ENCODE results near the gene CLEC3A.
"Not testable (repeated sequence)": the region's sequence is repeated elsewhere in the genome, so short reads cannot be mapped to it uniquely, and the experiment has no call there.

CLEC3A gene, protein sequence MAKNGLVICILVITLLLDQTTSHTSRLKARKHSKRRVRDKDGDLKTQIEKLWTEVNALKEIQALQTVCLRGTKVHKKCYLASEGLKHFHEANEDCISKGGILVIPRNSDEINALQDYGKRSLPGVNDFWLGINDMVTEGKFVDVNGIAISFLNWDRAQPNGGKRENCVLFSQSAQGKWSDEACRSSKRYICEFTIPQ

GRCh38 chr16:78022347-78023060 is at the start of gene CLEC3A:
CLEC3A (plus strand) TSS chr16:78022548; CDS start chr16:78022627, 79 bp downstream.
- no peak for DNase-seq

DNA sequence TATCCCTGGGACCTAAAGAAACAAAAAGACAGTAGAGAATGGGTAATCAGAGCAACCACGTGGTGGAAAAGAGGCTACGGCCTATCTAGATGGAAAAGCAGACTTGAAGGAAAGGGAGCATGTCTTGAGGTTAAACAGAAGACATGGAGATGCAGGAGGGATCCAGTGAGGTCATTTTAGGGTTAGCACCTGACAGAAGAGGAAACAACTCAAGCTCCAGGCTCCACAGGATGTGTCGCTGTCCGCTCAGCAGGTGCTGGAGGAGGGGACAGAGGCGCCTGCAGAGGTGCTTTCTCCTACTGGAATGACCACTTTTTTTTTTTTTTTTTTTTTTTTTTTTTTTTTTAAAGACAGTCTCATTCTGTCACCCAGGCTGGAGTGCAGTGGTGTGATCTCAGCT is 47.5 kb upstream of the CLEC3A start:
- DNase-seq, result no peak

- no peak for DNase-seq
These were observed 46.4 kb upstream of the CLEC3A start for GRCh38 chr16:77975942-77976341.

DNA sequence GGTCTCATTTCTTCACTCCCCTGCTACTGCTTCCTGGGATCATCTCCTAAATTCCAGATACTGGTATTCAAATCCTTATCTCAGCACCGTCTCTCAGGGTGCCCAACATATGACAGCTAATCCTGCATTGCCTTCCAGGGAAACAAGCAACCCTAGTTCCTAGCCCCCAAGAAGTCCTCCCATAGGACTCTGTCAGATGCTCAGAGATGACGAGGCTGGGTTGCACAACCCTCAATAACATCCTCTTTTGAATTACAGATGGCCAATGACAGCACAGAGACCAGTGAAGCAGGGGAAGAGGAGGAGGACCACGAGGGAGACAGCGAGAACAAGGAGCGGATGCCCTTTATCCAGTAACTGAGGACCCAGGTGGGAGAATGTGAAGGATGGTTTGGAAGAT is 45.0 kb upstream of the CLEC3A start:
- peak; percentile 40 for DNase-seq

GRCh38 chr16:77985111-77985510 is 37.2 kb upstream of the CLEC3A start:
- no peak for DNase-seq

DNA sequence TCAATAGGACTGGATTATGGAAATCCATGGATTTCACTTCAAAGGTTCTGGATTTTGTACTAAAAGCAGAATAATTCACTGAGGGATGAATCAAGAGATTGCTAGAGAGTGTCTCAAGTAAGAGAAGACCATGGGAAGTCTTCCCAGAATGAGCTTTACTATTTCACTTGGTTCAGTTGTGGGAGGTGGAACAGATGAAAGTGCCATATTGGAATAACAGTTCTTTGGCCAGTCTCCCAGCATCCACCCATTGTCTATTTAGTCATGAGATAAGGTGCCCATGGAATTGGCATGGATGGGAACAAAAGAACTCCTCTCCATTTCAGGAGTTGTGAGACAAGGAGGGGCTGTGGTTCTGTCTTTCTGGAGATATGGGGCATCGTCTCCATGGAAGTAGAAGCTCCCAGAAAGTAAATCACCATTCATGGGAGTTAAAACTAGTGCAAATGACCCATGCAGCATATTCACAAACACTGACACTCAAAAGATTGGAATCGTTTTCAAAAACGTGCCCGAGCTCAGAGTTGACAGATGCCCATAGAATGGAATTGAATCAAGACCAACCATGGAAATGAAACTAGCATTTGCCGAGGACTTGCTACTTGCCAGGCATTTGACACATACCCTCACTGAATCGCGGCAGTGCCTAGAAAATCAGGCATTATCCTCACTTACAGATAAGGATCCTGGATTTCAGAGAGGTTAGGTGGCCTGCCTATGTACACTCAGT is 36.2 kb upstream of the CLEC3A start:
- DNase-seq, result no peak

- no peak for DNase-seq
These were observed 34.5 kb upstream of the CLEC3A start for GRCh38 chr16:77987810-77988209.

- no peak for DNase-seq
These were observed 32.5 kb upstream of the CLEC3A start for GRCh38 chr16:77989846-77990245.

- DNase-seq, result no peak
These were observed 30.6 kb upstream of the CLEC3A start for GRCh38 chr16:77991701-77992100.

DNA sequence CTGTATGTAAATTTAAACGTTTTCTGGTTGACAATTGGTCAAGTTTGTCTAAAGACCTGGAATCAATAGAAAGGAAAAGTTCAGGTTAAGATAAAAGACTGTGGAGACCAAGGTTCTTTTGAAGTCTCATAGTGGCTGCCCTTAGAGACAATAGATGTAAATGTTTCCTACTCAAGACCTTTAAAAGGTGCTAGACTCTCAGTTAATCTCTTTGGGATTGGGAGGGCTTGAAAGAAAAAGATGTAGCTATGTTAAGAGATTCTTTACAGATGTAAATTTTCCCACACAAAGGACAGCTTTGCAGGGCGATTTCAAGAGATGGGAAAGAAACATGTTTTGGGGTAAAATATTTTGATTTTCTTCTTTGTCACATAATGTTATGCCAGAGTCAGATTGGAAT is 30.0 kb upstream of the CLEC3A start:
- DNase-seq, result not testable (repeated sequence)

GRCh38 chr16:77993111-77993985 is 29.0 kb upstream of the CLEC3A start:
- peak; percentile 5 for DNase-seq

GRCh38 chr16:77995843-77996455 is 26.4 kb upstream of the CLEC3A start:
- no peak for DNase-seq

- no peak for DNase-seq
These were observed 23.9 kb upstream of the CLEC3A start for GRCh38 chr16:77998350-77999023.

GRCh38 chr16:78001451-78002025 is 20.8 kb upstream of the CLEC3A start:
- peak; percentile 4 for DNase-seq

GRCh38 chr16:78002915-78003538 is 19.3 kb upstream of the CLEC3A start:
- peak; percentile 80 for DNase-seq

DNA sequence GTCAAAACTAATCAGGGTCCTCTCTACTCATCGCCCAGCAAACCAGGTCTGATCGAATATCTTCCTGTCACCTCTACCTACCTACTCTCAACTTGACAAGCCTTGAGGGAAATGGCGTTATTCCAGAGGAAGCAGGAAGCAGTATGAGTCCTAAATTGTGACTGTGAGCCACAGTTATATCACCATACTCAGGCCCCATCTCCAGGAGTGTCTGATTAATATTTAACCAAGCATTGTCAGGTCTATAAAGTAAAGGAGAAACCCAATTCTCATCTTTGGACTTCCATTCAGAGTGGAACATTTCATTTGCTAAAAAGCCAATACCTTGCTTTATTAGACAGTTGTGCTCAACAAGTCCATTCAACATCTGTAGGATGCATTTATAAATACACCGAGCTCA is 17.8 kb upstream of the CLEC3A start:
- DNase-seq, result no peak

- peak; percentile 1 for DNase-seq
These were observed 16.5 kb upstream of the CLEC3A start for GRCh38 chr16:78005881-78006280.

DNA sequence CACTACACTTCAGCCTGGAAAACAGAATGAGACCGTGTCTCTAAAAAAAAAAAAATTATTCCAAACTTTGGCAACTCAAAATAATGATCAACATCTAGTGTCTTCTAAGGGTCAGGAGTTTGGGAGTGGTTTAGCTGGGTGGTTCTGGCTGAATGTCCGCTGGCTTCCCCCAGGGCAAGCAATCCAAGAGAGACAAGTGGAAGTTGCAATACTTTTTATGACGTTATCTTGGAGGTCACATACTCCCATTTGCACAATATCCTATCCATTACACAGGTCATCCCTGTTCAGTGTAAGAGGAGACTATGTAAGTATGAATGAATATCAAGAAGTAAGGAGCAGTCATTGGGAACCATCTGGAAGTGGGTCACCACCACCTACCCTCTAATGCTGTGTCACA is 15.2 kb upstream of the CLEC3A start:
- no peak for DNase-seq

GRCh38 chr16:78024159-78024558 is 1.8 kb downstream of the CLEC3A start:
- DNase-seq, result no peak

DNA sequence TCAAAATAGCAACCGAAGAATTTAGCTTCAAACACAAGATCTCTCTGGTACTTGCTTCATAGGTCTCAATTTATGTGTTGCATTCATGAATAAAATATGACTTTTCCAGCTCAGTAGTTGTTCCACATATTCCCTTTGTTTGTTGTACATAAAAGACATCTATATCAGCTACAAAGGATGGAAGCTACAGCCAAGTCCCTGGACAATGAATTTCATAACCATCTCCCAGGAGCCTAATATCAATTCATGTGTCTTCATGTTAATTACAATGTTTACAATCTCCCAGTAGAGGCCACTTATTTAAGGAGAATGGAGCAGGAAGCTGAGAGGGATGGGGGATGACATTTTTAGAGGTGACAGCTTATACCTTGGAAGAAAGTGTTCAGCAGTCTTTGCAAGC is 3.3 kb downstream of the CLEC3A start:
- DNase-seq, result no peak

DNA sequence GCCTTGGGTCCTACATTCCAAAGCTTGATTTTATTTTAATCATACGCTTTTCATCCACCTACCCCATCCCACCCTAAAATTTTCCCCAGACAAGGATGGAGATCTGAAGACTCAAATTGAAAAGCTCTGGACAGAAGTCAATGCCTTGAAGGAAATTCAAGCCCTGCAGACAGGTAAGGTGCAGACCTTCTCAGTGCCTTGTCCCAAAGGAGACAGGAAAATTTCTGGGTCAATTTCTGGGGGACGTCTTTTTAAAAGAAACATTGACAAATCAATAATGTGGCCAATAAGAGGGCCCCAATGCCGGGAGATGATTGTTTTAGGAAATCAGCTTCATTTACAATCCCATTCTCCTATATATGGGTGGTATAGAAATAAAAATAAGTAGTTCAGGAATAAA is 5.7 kb downstream of the CLEC3A start:
- no peak for DNase-seq

Measured in inflammatory macrophage treated with lipopolysaccharide for 4 hours (primary cell).